IMR-90 (cell line): Measurements from ENCODE around the gene ZNF485. TPM values are rescaled to one million over a fixed set of nuclear protein-coding genes. Genes with fewer than 3 reads are reported as not detected.

Source experiments
- ATAC-seq: fragments of 200-7000 bp; cut with Tn5 transposase; 2 replicates; pipeline ENCODE4 v1.9.1; 2020; ENCODE audit warnings: low read depth, mild to moderate bottlenecking, moderate library complexity
- BruUV-seq: library from RNA; stranded (reverse); fragments of 400-500 nt; replicated peaks from 2 replicates; lab custom pipeline; 2021; lab: Mats Ljungman, UMichigan
- CTCF ChIA-PET: fragments of 300-600 bp; formaldehyde crosslinking; extraction: SDS; loops from one replicate; lab custom pipeline; 2021; ENCODE audit warnings: antibody characterized with exemption; lab: Yijun Ruan, JAX
- POLR2A ChIA-PET: fragments of 300-600 bp; sonication (Branson Sonifier 250); formaldehyde crosslinking; loops from one replicate; lab custom pipeline; 2022; ENCODE audit warnings: antibody characterized with exemption; ENCODE audit not compliant: unreplicated experiment; lab: Charles Lee
- DNase-seq: peaks from one replicate; pipeline ENCODE4 v3.0.0; 2013
- H2AFZ ChIP-seq: replicated peaks from 2 replicates; pipeline ENCODE3; 2013; ENCODE audit warnings: low read length, mild to moderate bottlenecking; ENCODE audit not compliant: poor library complexity
- H2AK5ac ChIP-seq: 2 replicates; pipeline ENCODE4 v1.6.1; 2013; ENCODE audit warnings: low read depth, low read length, inconsistent platforms
- H2AK9ac ChIP-seq: replicated peaks from 2 replicates; pipeline ENCODE3; 2013; ENCODE audit warnings: mild to moderate bottlenecking, low read depth, low read length, moderate library complexity; ENCODE audit not compliant: poor library complexity
- H2BK120ac ChIP-seq: 2 replicates; pipeline ENCODE4 v1.6.1; 2013; ENCODE audit warnings: low read depth, low read length, inconsistent platforms
- H2BK15ac ChIP-seq: 3 replicates; pipeline ENCODE4 v1.6.1; 2013; ENCODE audit warnings: low read depth, low read length, inconsistent platforms
- H2BK20ac ChIP-seq: 2 replicates; pipeline ENCODE4 v1.6.1; 2013; ENCODE audit warnings: low read depth, mild to moderate bottlenecking, inconsistent platforms, low read length, moderate library complexity
- H2BK5ac ChIP-seq: 2 replicates; pipeline ENCODE4 v1.6.1; 2013; ENCODE audit warnings: mild to moderate bottlenecking, low read depth, low read length, inconsistent platforms; ENCODE audit not compliant: poor library complexity, severe bottlenecking
- H3K14ac ChIP-seq: replicated peaks from 2 replicates; pipeline ENCODE4 v1.6.1; 2013; ENCODE audit warnings: low read depth, low read length, inconsistent platforms
- H3K18ac ChIP-seq: 2 replicates; pipeline ENCODE4 v1.6.1; 2013; ENCODE audit warnings: low read depth, low read length, control low read depth
- H3K23ac ChIP-seq: 2 replicates; pipeline ENCODE4 v1.6.1; 2013; ENCODE audit warnings: low read depth, low read length, inconsistent platforms
- H3K27ac ChIP-seq: 2 replicates; pipeline ENCODE4 v1.5.1; 2013; ENCODE audit warnings: mild to moderate bottlenecking, control low read depth, low read length; ENCODE audit not compliant: insufficient read depth
- H3K27me3 ChIP-seq: 2 replicates; pipeline ENCODE4 v1.6.1; 2013; ENCODE audit warnings: low read length; ENCODE audit not compliant: control insufficient read depth, insufficient read depth
- H3K36me3 ChIP-seq: 2 replicates; pipeline ENCODE4 v1.6.1; 2013; ENCODE audit warnings: low read length, mixed read lengths; ENCODE audit not compliant: control insufficient read depth, insufficient read depth
- H3K4ac ChIP-seq: 2 replicates; pipeline ENCODE4 v1.6.1; 2013; ENCODE audit warnings: low read depth, low read length, inconsistent platforms
- H3K4me1 ChIP-seq: 2 replicates; pipeline ENCODE4 v1.6.1; 2013; ENCODE audit warnings: low read length, mixed read lengths; ENCODE audit not compliant: control insufficient read depth, insufficient read depth
- H3K4me2 ChIP-seq: 2 replicates; pipeline ENCODE4 v1.6.1; 2013; ENCODE audit warnings: low read depth, mild to moderate bottlenecking, control low read depth, low read length, moderate library complexity
- H3K4me3 ChIP-seq: 2 replicates; pipeline ENCODE4 v1.5.1; 2013; ENCODE audit warnings: low read depth, mild to moderate bottlenecking, control low read depth, low read length, moderate library complexity; ENCODE audit not compliant: insufficient read depth
- H3K56ac ChIP-seq: 2 replicates; pipeline ENCODE4 v1.6.1; 2013; ENCODE audit warnings: low read length, inconsistent platforms; ENCODE audit not compliant: insufficient read depth; ENCODE audit errors: extremely low read depth
- H3K79me1 ChIP-seq, 2 experiments: 2 replicates each; pipeline ENCODE4 v1.6.1; 2013; ENCODE audit warnings: low read length in 2 of 2, inconsistent platforms in 1 of 2, low read depth in 1 of 2
- H3K9ac ChIP-seq: 2 replicates; pipeline ENCODE4 v1.6.1; 2013; ENCODE audit warnings: low read depth, low read length, control low read depth
- H3K9me1 ChIP-seq: 2 replicates; pipeline ENCODE4 v1.6.1; 2013; ENCODE audit warnings: low read length, inconsistent platforms; ENCODE audit not compliant: insufficient read depth
- H3K9me3 ChIP-seq: 2 replicates; pipeline ENCODE4 v1.6.1; 2013; ENCODE audit warnings: low read length; ENCODE audit not compliant: control insufficient read depth, insufficient read depth
- H4K20me1 ChIP-seq: 2 replicates; pipeline ENCODE4 v1.6.1; 2013; ENCODE audit warnings: low read length, inconsistent platforms; ENCODE audit not compliant: insufficient read depth
- H4K5ac ChIP-seq: 2 replicates; pipeline ENCODE4 v1.6.1; 2013; ENCODE audit warnings: mild to moderate bottlenecking, low read depth, low read length, control low read depth
- H4K8ac ChIP-seq, 2 experiments: 2 replicates each; pipeline ENCODE4 v1.6.1; 2013; ENCODE audit warnings: low read depth in 2 of 2, low read length in 2 of 2, control low read depth in 1 of 2, inconsistent platforms in 1 of 2
- H4K91ac ChIP-seq: 2 replicates; pipeline ENCODE4 v1.6.1; 2013; ENCODE audit warnings: low read depth, low read length, inconsistent platforms; ENCODE audit not compliant: insufficient read depth
- BHLHE40 ChIP-seq: fragments of 150-350 bp; IDR thresholded peaks from 2 replicates; pipeline ENCODE4 v1.6.1; 2016; ENCODE audit warnings: mild to moderate bottlenecking, low read depth, low read length
- CEBPB ChIP-seq: IDR thresholded peaks from 2 replicates; pipeline ENCODE4 v1.6.1; 2012; ENCODE audit warnings: low read depth, low read length, improper control_type of control experiment
- CHD1 ChIP-seq: IDR thresholded peaks from 2 replicates; pipeline ENCODE4 v1.6.1; 2012; ENCODE audit warnings: low read depth, low read length, improper control_type of control experiment
- CTCF ChIP-seq: conservative IDR thresholded peaks from 2 replicates; pipeline ENCODE4 v1.5.1; 2012; ENCODE audit warnings: mild to moderate bottlenecking, low read depth, low read length, improper control_type of control experiment
- ELK1 ChIP-seq: fragments of 150-350 bp; IDR thresholded peaks from 2 replicates; pipeline ENCODE4 v1.6.1; 2016; ENCODE audit warnings: low read depth, mild to moderate bottlenecking, low read length, moderate library complexity, borderline replicate concordance
- FOS ChIP-seq: fragments of 150-350 bp; IDR thresholded peaks from 2 replicates; pipeline ENCODE4 v1.6.1; 2016; ENCODE audit warnings: low read depth, low read length
- MAFK ChIP-seq: IDR thresholded peaks from 2 replicates; pipeline ENCODE4 v1.6.1; 2012; ENCODE audit warnings: low read depth, low read length, improper control_type of control experiment
- MAZ ChIP-seq: IDR thresholded peaks from 2 replicates; pipeline ENCODE4 v1.6.1; 2012; ENCODE audit warnings: low read depth, mild to moderate bottlenecking, low read length, improper control_type of control experiment, moderate library complexity, borderline replicate concordance
- MXI1 ChIP-seq: IDR thresholded peaks from 2 replicates; pipeline ENCODE4 v1.6.1; 2012; ENCODE audit warnings: low read depth, mild to moderate bottlenecking, low read length, moderate library complexity, borderline replicate concordance
- NFE2L2 ChIP-seq: fragments of 150-350 bp; IDR thresholded peaks from 2 replicates; pipeline ENCODE4 v1.6.1; 2016; ENCODE audit warnings: low read depth, mild to moderate bottlenecking, low read length
- POLR2A ChIP-seq: IDR thresholded peaks from 2 replicates; pipeline ENCODE4 v1.6.1; 2012; ENCODE audit warnings: mild to moderate bottlenecking, low read depth, low read length
- RAD21 ChIP-seq: IDR thresholded peaks from 2 replicates; pipeline ENCODE4 v1.6.1; 2012; ENCODE audit warnings: low read length, improper control_type of control experiment
- RCOR1 ChIP-seq: IDR thresholded peaks from 2 replicates; pipeline ENCODE4 v1.6.1; 2012; ENCODE audit warnings: mild to moderate bottlenecking, low read length, improper control_type of control experiment; ENCODE audit not compliant: insufficient replicate concordance
- RFX5 ChIP-seq: IDR thresholded peaks from 2 replicates; pipeline ENCODE4 v1.8.0; 2012; ENCODE audit warnings: low read depth, mild to moderate bottlenecking, low read length, moderate library complexity
- SMC3 ChIP-seq: fragments of 150-350 bp; IDR thresholded peaks from 2 replicates; pipeline ENCODE4 v1.6.1; 2016; ENCODE audit warnings: low read depth, mild to moderate bottlenecking, antibody characterized with exemption, low read length, moderate library complexity
- USF2 ChIP-seq: fragments of 150-350 bp; IDR thresholded peaks from 2 replicates; pipeline ENCODE4 v1.6.1; 2017; ENCODE audit warnings: mild to moderate bottlenecking, antibody characterized with exemption, low read length, low read depth
- WGBS, 2 experiments: methylation state at CpG; one replicate each; pipeline versions ENCODE4 v1.1.5 to v1.1.7; 2013; ENCODE audit warnings: missing lambda C conversion rate in 2 of 2; ENCODE audit not compliant: insufficient read length in 1 of 2; ENCODE audit errors: extremely low coverage in 2 of 2; 5-methylcytosine and 5-hydroxymethylcytosine counted together
- dilution Hi-C: fragments of 300-500 bp; cut with HindIII; formaldehyde crosslinking; loops from one replicate; pipeline ENCODE4 v1.14.3; 2018; ENCODE audit warnings: low sequenced_read_pairs; ENCODE audit not compliant: unreplicated experiment
- in situ Hi-C: fragments of 300-500 bp; cut with MboI; formaldehyde crosslinking; loops from 3 replicates; pipeline ENCODE4 v1.14.3; 2019; ENCODE audit warnings: low sequenced_read_pairs, inconsistent platforms, mixed read lengths
- intact Hi-C: fragments of 100-400 bp; cut with micrococcal nuclease; formaldehyde crosslinking; loops from 2 replicates; pipeline ENCODE4 v1.10.0; 2022
- polyA plus RNA-seq, 3 experiments: library from polyadenylated mRNA; depleted of rRNA; stranded (reverse); fragments of >200 nt; gene quantifications; 2 replicates each; pipeline ENCODE4 v1.2.3, GENCODE V29; 2012; ENCODE audit warnings: low replicate concordance in 1 of 3
- total RNA-seq: library from RNA; depleted of rRNA; stranded (reverse); fragments of >200 nt; gene quantifications from 2 replicates; pipeline ENCODE4 v1.2.3, GENCODE V29; 2012

ZNF485 gene
- total and polyA plus RNA-seq, 2 of the 4 experiments (the other 2 are of a cell fraction) = 1.0 to 2.2 TPM

- Histone ChIP-seq H3K56ac (no peak overlapping the region), H2BK5ac (no peak overlapping the region), H3K79me1 (peaks cover 6 to 7% of the 10 kb centered on the region in 2 experiments; a peak in 2 of 4 replicates), H3K4me3 (no peak overlapping the region), H2AFZ (no peak overlapping the region), H3K4ac (no peak overlapping the region), H3K4me1 (no peaks in the 10 kb centered on the region), H2AK9ac (no peak overlapping the region), H3K18ac (no peak overlapping the region), H3K4me2 (no peak overlapping the region), H4K5ac (no peak overlapping the region), H3K27ac (no peak overlapping the region), H2AK5ac (no peak overlapping the region), H2BK20ac (no peak overlapping the region), H3K36me3 (peaks cover 2% of the 10 kb centered on the region; the same call in 1 of the 2 replicates), H3K14ac (no peak overlapping the region), H3K9me3 (no peaks in the 10 kb centered on the region), H4K91ac (no peak overlapping the region), H2BK120ac (no peak overlapping the region), H3K23ac (no peak overlapping the region), H3K9ac (no peak overlapping the region), H3K9me1 (no peaks in the 10 kb centered on the region), H4K20me1 (no peaks in the 10 kb centered on the region), H3K27me3 (no peaks in the 10 kb centered on the region), H2BK15ac (no peak overlapping the region), H4K8ac (no peak overlapping the region)
- DNase-seq (no peak), ATAC-seq (no peak)
- no peak for TF ChIP-seq MXI1
- TF ChIP-seq BHLHE40 = no peak
- TF ChIP-seq SMC3 = no peak
- TF ChIP-seq CEBPB = no peak
- TF ChIP-seq CHD1 = no peak
- TF ChIP-seq RAD21 = no peak
- TF ChIP-seq POLR2A = no peak
- TF ChIP-seq RFX5 = no peak
- TF ChIP-seq RCOR1 = no peak
- no peak for TF ChIP-seq MAZ
- TF ChIP-seq ELK1 = no peak
- TF ChIP-seq CTCF = no peak
- TF ChIP-seq NFE2L2 = no peak
- TF ChIP-seq USF2 = no peak
- no peak for TF ChIP-seq MAFK
- TF ChIP-seq FOS = no peak
- no TSS peak for BruUV-seq
- dilution Hi-C loops (no loop called here), intact Hi-C loops (no loop called here), in situ Hi-C loops (no loop called here)
- POLR2A ChIA-PET = no interaction called here
- no CpG with 5 or more reads among the region's 1 CpG for WGBS, 2 experiments
- CTCF ChIA-PET = no interaction called here
Observed at GRCh38 chr10:43570971-43571370, 35.3 kb upstream of the ZNF485 start.
